ENCODE measurements around the gene SAMHD1.

Gene SAMHD1

DNA sequence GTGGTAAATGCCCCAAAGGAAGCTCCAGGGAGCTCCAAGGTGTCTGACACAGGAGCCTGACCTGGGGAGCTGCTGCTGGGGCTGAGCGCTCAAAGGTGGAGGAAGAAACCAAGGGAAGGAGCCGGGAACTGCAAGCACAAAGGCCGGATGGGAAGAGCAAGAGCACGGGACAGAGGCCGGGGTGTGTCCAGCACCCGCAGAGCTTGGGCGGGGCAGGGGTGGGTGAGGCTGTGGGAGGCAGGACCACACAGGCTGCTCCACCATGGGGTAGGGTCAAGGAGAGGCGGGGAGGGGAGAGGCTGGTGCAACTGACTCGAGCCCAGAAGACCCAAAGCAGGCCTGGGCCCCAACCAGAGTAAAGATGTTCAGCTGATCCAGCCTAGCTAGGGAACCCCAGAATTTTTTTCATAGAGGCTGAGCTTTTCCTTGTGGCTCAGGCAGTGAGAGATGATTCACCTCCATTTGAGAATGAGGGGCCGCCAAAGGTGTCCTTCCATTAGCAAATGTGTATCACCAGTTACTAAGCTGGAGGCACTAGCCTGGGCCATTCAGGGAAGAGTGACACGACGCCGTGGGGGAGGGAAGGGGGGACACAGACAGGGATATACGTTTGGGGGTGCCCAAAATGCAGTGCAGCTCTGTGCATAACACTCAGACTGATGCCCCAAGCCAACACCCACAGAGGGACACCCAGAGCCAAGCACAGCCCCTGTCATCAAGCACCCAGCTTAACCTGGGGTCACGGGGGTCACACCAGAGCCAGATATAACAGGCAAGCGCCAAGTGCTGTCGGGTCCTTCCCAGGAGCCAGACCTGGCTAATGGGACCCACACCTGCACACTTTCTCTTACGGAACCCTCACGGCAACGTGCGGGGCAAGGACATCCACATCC is 96.9 kb downstream of the SAMHD1 start:
- Histone ChIP-seq H3K18ac (ENCODE audit: low read length) (no peak overlapping the region), H3K14ac (ENCODE audit: low read length) (no peak overlapping the region), H3K36me3 (replicated peaks in 1 of 2; ENCODE audit: control insufficient read depth in 2 of 2, insufficient read depth in 2 of 2, low read length in 2 of 2) (peaks cover 21 to 58% of the 10 kb centered on the region in 2 donors), H2BK120ac (ENCODE audit: low read depth, low read length) (no peak overlapping the region), H3K23ac (ENCODE audit: low read depth, low read length, poor library complexity) (peak overlapping the region; percentile 69), H4K8ac (ENCODE audit: low read depth, low read length) (no peak overlapping the region), H3K79me1 (ENCODE audit: low read depth, low read length) (peaks cover 26% of the 10 kb centered on the region), H2BK5ac (ENCODE audit: low read length) (no peak overlapping the region), H3K27me3 (ENCODE audit: control insufficient read depth in 3 of 3, insufficient read depth in 3 of 3, low read depth in 1 of 3, low read length in 3 of 3) (no peaks in the 10 kb centered on the region), H2AK5ac (ENCODE audit: low read depth, low read length) (no peak overlapping the region), H3K4me3 (ENCODE audit: low read length in 2 of 2) (no peak overlapping the region), H3K4ac (ENCODE audit: low read length) (no peak overlapping the region), H3K9ac (ENCODE audit: low read depth, low read length, poor library complexity) (peak overlapping the region; percentile 9), H3K4me2 (ENCODE audit: insufficient read depth, low read length, poor library complexity, severe bottlenecking) (no peak overlapping the region), H2BK12ac (ENCODE audit: low read length) (no peak overlapping the region), H2AFZ (ENCODE audit: low read length) (no peak overlapping the region), H3K4me1 (ENCODE audit: control insufficient read depth in 2 of 2, insufficient read depth in 1 of 2, low read depth in 1 of 2, low read length in 2 of 2) (peaks cover 0 to 6% of the 10 kb centered on the region in 2 donors), H4K91ac (ENCODE audit: low read depth, low read length, poor library complexity) (no peak overlapping the region), H3K27ac (replicated peaks; ENCODE audit: low read length) (no peak overlapping the region), H2BK15ac (ENCODE audit: low read length) (no peak overlapping the region), H3K9me3 (replicated peaks in 1 of 2; ENCODE audit: control insufficient read depth in 2 of 2, insufficient read depth in 1 of 2, low read depth in 1 of 2, low read length in 2 of 2) (peaks cover 6 to 12% of the 10 kb centered on the region in 2 donors)
- DNase-seq (ENCODE audit: low spot score), result no peak
- no CpG with 5 or more reads among the region's 21 CpGs for WGBS, 2 donors (ENCODE audit: extremely low coverage in 2 of 2, insufficient read length in 2 of 2, insufficient replicate concordance in 1 of 2)

DNA sequence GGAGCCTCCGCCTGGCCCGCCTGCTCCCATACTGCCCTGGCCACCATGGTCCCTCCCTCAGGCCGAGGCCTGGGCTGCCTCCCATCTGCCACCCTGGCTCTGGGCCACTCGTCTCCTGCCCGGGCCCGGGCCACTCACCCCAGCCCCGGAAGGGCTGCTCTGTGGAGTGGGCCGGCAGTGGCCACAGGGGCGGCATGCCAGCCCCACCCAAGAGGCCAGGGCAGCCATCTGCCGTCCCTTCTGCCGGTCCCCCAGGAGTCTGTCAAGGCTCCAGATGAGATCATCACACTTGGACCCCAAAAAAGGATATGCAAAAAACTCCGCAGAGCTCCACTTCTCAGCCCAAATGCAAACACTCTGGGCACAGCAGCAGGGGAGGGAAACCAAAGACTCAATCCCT is 99.3 kb downstream of the SAMHD1 start:
- Histone ChIP-seq H4K91ac (ENCODE audit: low read depth, low read length, poor library complexity) (no peak overlapping the region), H2BK120ac (ENCODE audit: low read depth, low read length) (no peak overlapping the region), H4K8ac (ENCODE audit: low read depth, low read length) (no peak overlapping the region), H3K79me1 (ENCODE audit: low read depth, low read length) (peaks cover 25% of the 10 kb centered on the region), H3K23ac (ENCODE audit: low read depth, low read length, poor library complexity) (peak overlapping the region; percentile 31), H3K9me3 (replicated peaks in 1 of 2; ENCODE audit: control insufficient read depth in 2 of 2, insufficient read depth in 1 of 2, low read depth in 1 of 2, low read length in 2 of 2) (peaks cover 6 to 12% of the 10 kb centered on the region in 2 donors), H3K36me3 (replicated peaks in 1 of 2; ENCODE audit: control insufficient read depth in 2 of 2, insufficient read depth in 2 of 2, low read length in 2 of 2) (peaks cover 13 to 40% of the 10 kb centered on the region in 2 donors), H3K27ac (replicated peaks; ENCODE audit: low read length) (no peak overlapping the region), H2AFZ (ENCODE audit: low read length) (no peak overlapping the region), H3K27me3 (ENCODE audit: control insufficient read depth in 3 of 3, insufficient read depth in 3 of 3, low read depth in 1 of 3, low read length in 3 of 3) (no peaks in the 10 kb centered on the region), H3K4me1 (ENCODE audit: control insufficient read depth in 2 of 2, insufficient read depth in 1 of 2, low read depth in 1 of 2, low read length in 2 of 2) (peaks cover 0 to 6% of the 10 kb centered on the region in 2 donors), H2BK15ac (ENCODE audit: low read length) (no peak overlapping the region), H3K4me3 (ENCODE audit: low read length in 2 of 2) (no peak overlapping the region), H3K4me2 (ENCODE audit: insufficient read depth, low read length, poor library complexity, severe bottlenecking) (no peak overlapping the region), H2BK12ac (ENCODE audit: low read length) (no peak overlapping the region), H3K14ac (ENCODE audit: low read length) (no peak overlapping the region), H3K18ac (ENCODE audit: low read length) (no peak overlapping the region), H3K9ac (ENCODE audit: low read depth, low read length, poor library complexity) (no peak overlapping the region), H2BK5ac (ENCODE audit: low read length) (no peak overlapping the region), H3K4ac (ENCODE audit: low read length) (no peak overlapping the region), H2AK5ac (ENCODE audit: low read depth, low read length) (no peak overlapping the region)
- DNase-seq (ENCODE audit: low spot score), result no peak
- no CpG with 5 or more reads among the region's 12 CpGs for WGBS, 2 donors (ENCODE audit: extremely low coverage in 2 of 2, insufficient read length in 2 of 2, insufficient replicate concordance in 1 of 2)

DNA sequence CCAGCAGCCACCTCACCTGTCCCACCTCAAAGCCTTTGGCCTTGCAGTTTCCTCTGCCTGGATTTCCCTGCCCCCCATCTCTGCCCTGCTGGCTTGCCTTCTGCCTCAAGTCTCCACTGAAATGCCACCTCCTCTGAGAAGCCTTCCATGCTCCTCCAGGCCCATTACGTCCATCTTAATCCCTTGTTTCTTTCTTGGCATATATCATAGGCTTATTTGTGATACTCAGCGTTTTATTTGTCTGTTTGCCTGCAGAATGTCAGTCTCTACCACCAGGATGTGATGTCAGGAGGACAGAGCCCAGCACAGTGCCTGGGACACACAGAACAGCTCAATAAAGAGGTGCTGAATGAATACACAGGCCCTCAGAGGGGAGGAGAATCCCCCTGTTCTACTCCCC is 100.0 kb downstream of the SAMHD1 start:
- Histone ChIP-seq H3K4me1 (ENCODE audit: control insufficient read depth in 2 of 2, insufficient read depth in 1 of 2, low read depth in 1 of 2, low read length in 2 of 2) (peaks cover 0 to 4% of the 10 kb centered on the region in 2 donors), H2BK5ac (ENCODE audit: low read length) (no peak overlapping the region), H3K79me1 (ENCODE audit: low read depth, low read length) (peaks cover 19% of the 10 kb centered on the region), H3K36me3 (replicated peaks in 1 of 2; ENCODE audit: control insufficient read depth in 2 of 2, insufficient read depth in 2 of 2, low read length in 2 of 2) (peaks cover 7 to 38% of the 10 kb centered on the region in 2 donors), H3K27me3 (ENCODE audit: control insufficient read depth in 3 of 3, insufficient read depth in 3 of 3, low read depth in 1 of 3, low read length in 3 of 3) (no peaks in the 10 kb centered on the region), H3K4me2 (ENCODE audit: insufficient read depth, low read length, poor library complexity, severe bottlenecking) (no peak overlapping the region), H2AFZ (ENCODE audit: low read length) (no peak overlapping the region), H3K14ac (ENCODE audit: low read length) (no peak overlapping the region), H3K18ac (ENCODE audit: low read length) (no peak overlapping the region), H2BK12ac (ENCODE audit: low read length) (no peak overlapping the region), H3K4ac (ENCODE audit: low read length) (no peak overlapping the region), H3K27ac (replicated peaks; ENCODE audit: low read length) (no peak overlapping the region), H2AK5ac (ENCODE audit: low read depth, low read length) (no peak overlapping the region), H3K4me3 (ENCODE audit: low read length in 2 of 2) (no peak overlapping the region), H4K8ac (ENCODE audit: low read depth, low read length) (no peak overlapping the region), H3K9me3 (replicated peaks in 1 of 2; ENCODE audit: control insufficient read depth in 2 of 2, insufficient read depth in 1 of 2, low read depth in 1 of 2, low read length in 2 of 2) (peaks cover 6 to 12% of the 10 kb centered on the region in 2 donors), H2BK120ac (ENCODE audit: low read depth, low read length) (no peak overlapping the region), H3K23ac (ENCODE audit: low read depth, low read length, poor library complexity) (no peak overlapping the region), H4K91ac (ENCODE audit: low read depth, low read length, poor library complexity) (no peak overlapping the region), H3K9ac (ENCODE audit: low read depth, low read length, poor library complexity) (no peak overlapping the region), H2BK15ac (ENCODE audit: low read length) (no peak overlapping the region)
- no peak for DNase-seq (ENCODE audit: low spot score)
- no CpG with 5 or more reads among the region's 2 CpGs for WGBS, 2 donors (ENCODE audit: extremely low coverage in 2 of 2, insufficient read length in 2 of 2, insufficient replicate concordance in 1 of 2)

GRCh38 chr20:36850759-36851158 is 100.7 kb downstream of the SAMHD1 start:
- peaks cover 19% of the 10 kb centered on the region for H3K79me1 ChIP-seq (ENCODE audit: low read depth, low read length)
- DNase-seq (ENCODE audit: low spot score), result no peak
- no CpG with 5 or more reads among the region's 6 CpGs for WGBS, 2 donors (ENCODE audit: extremely low coverage in 2 of 2, insufficient read length in 2 of 2, insufficient replicate concordance in 1 of 2)
- no peak overlapping the region for H3K4me2 ChIP-seq (ENCODE audit: insufficient read depth, low read length, poor library complexity, severe bottlenecking)
- H2BK120ac ChIP-seq (ENCODE audit: low read depth, low read length), result no peak overlapping the region
- H3K14ac ChIP-seq (ENCODE audit: low read length), result no peak overlapping the region
- H2BK12ac ChIP-seq (ENCODE audit: low read length), result no peak overlapping the region
- H2AFZ ChIP-seq (ENCODE audit: low read length), result no peak overlapping the region
- no peak overlapping the region for H2BK15ac ChIP-seq (ENCODE audit: low read length)
- no peak overlapping the region for H3K18ac ChIP-seq (ENCODE audit: low read length)
- no peak overlapping the region for H4K91ac ChIP-seq (ENCODE audit: low read depth, low read length, poor library complexity)
- no peak overlapping the region for H3K27ac ChIP-seq (replicated peaks; ENCODE audit: low read length)
- H3K23ac ChIP-seq (ENCODE audit: low read depth, low read length, poor library complexity), result no peak overlapping the region
- no peak overlapping the region for H2AK5ac ChIP-seq (ENCODE audit: low read depth, low read length)
- H3K9ac ChIP-seq (ENCODE audit: low read depth, low read length, poor library complexity), result no peak overlapping the region
- no peak overlapping the region for H2BK5ac ChIP-seq (ENCODE audit: low read length)
- H3K4me3 ChIP-seq (ENCODE audit: low read length in 2 of 2), result no peak overlapping the region
- H3K4ac ChIP-seq (ENCODE audit: low read length), result no peak overlapping the region
- H3K36me3 ChIP-seq (replicated peaks in 1 of 2; ENCODE audit: control insufficient read depth in 2 of 2, insufficient read depth in 2 of 2, low read length in 2 of 2), result peaks cover 7 to 37% of the 10 kb centered on the region in 2 donors
- H3K9me3 ChIP-seq (replicated peaks in 1 of 2; ENCODE audit: control insufficient read depth in 2 of 2, insufficient read depth in 1 of 2, low read depth in 1 of 2, low read length in 2 of 2), result peaks cover 6 to 12% of the 10 kb centered on the region in 2 donors
- peaks cover 0 to 9% of the 10 kb centered on the region in 2 donors for H3K4me1 ChIP-seq (ENCODE audit: control insufficient read depth in 2 of 2, insufficient read depth in 1 of 2, low read depth in 1 of 2, low read length in 2 of 2)
- no peak overlapping the region for H4K8ac ChIP-seq (ENCODE audit: low read depth, low read length)
- H3K27me3 ChIP-seq (ENCODE audit: control insufficient read depth in 3 of 3, insufficient read depth in 3 of 3, low read depth in 1 of 3, low read length in 3 of 3), result no peaks in the 10 kb centered on the region

All from neuronal stem cell (in vitro differentiated cells).